Choroid plexus epithelial cell (primary cell): ENCODE data around the gene ATP2C1.
"Not testable (repeated sequence)": the region's sequence is repeated elsewhere in the genome, so short reads cannot be mapped to it uniquely, and the experiment has no call there.

ENCODE experiments used
- DNase-seq: peaks from one replicate; pipeline ENCODE4 v3.0.0-alpha.2; 2010; ENCODE audit warnings: low read depth
- H3K4me3 ChIP-seq: 2 replicates; pipeline ENCODE4 v1.5.1; 2011; ENCODE audit warnings: low read depth, mild to moderate bottlenecking, control low read depth, low read length, moderate library complexity
- CTCF ChIP-seq: conservative IDR thresholded peaks from 2 replicates; pipeline ENCODE4 v1.5.1; 2011; ENCODE audit warnings: low read depth, mild to moderate bottlenecking, control low read depth, inconsistent platforms, low read length, moderate library complexity

The ATP2C1 gene

DNA sequence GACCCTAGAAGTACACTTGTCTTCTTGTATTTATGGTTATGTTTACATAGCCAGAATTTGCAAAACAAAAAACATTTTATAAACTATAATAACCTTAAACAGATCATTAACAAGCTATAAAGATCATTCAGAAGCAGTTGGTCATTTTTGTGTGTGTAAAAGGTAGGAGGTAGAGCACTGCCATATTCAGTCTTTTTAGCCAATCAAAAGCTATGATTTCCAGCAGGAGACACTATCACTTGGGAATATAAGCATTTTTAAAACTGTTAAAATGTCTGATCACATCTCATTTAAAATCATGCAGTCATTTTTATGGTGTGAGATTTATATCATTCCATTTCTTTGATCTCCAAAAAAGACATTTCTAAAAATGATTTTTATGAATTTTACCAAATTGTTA lies 42.6 kb upstream of the ATP2C1 start:
- no peak for TF ChIP-seq CTCF

GRCh38 chr3:130853581-130853980 lies 40.3 kb upstream of the ATP2C1 start:
- H3K4me3 ChIP-seq, result no peak overlapping the region
- no peak for DNase-seq
- no peak for TF ChIP-seq CTCF

More for the DNA sequence above, 42.6 kb upstream of the ATP2C1 start:
- DNase-seq, result no peak
- no peak overlapping the region for H3K4me3 ChIP-seq

- no peak overlapping the region for H3K4me3 ChIP-seq
- no peak for DNase-seq
- TF ChIP-seq CTCF, result no peak
Observed at GRCh38 chr3:130854208-130854864, 39.5 kb upstream of the ATP2C1 start.

- H3K4me3 ChIP-seq, result no peak overlapping the region
- no peak for DNase-seq
- TF ChIP-seq CTCF, result no peak
Observed at GRCh38 chr3:130857336-130858026, 36.4 kb upstream of the ATP2C1 start.

DNA sequence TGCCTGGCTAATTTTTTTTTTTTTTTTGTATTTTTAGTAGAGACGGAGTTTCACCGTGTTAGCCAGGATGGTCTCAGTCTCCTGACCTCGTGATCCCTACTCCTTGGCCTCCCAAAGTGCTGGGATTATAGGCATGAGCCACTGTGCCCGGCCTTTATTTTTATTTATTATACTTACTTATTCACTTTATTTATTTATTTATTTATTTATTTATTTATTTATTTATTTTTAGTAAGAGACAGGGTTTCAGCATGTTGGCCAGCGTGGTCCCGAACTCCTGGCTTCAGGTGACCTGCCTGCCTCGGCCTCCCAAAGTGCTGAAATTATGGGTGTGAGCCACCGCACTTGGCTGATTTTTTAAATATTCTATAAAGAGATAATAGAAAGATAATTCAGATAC lies 31.8 kb upstream of the ATP2C1 start:
- DNase-seq, H3K4me3 ChIP-seq: not testable (repeated sequence)

DNA sequence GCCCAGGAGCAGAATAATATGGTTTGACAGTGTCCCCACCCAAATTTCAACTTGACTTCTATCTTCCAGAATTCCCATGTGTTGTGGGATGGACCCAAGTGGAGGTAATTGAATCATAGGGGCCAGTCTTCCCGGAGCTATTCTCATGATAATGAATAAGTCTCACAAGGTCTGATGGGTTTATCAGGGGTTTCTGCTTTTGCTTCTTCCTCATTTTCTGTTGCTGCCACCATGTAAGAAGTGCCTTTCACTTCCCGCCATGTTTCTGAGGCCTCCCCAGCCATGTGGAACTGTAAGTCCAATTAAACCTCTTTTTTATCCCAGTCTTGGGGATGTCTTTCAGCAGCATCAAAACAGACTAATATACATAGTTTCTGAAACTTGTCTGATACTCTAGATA lies 28.4 kb upstream of the ATP2C1 start:
- no peak for TF ChIP-seq CTCF
- no peak overlapping the region for H3K4me3 ChIP-seq
- no peak for DNase-seq

- no peak overlapping the region for H3K4me3 ChIP-seq
- DNase-seq, result no peak
- TF ChIP-seq CTCF, result no peak
Observed at GRCh38 chr3:130866327-130866726, 27.6 kb upstream of the ATP2C1 start.
